Measurements from ENCODE around the gene GIGYF2. TPM values are rescaled to one million over a fixed set of nuclear protein-coding genes. Genes with fewer than 3 reads are reported as not detected.

Gene GIGYF2
- polyA plus RNA-seq, 1 experiment, result 34.6 TPM

- ChIA-PET CTCF (no interaction called here), POLR2A (no interaction called here)
These were observed 176.3 kb downstream of the GIGYF2 start for GRCh38 chr2:232873292-232873908.

GRCh38 chr2:232873909-232874641 lies 176.9 kb downstream of the GIGYF2 start:
- no peak for TF ChIP-seq CTCF (IDR thresholded peaks at IDR 0.05; ENCODE audit: low read depth, low read length)
- no peak for DNase-seq (ENCODE audit: low read depth, low spot score)
- Histone ChIP-seq H3K9me3 (ENCODE audit: control insufficient read depth, insufficient read depth, low read length) (no peaks in the 10 kb centered on the region), H3K27ac (ENCODE audit: low read depth, low read length) (no peak overlapping the region), H3K27me3 (ENCODE audit: control insufficient read depth, insufficient read depth, low read length) (peaks cover 3% of the 10 kb centered on the region), H3K4me3 (ENCODE audit: low read depth, low read length) (no peak overlapping the region)
- CTCF ChIA-PET, result no interaction called here
- POLR2A ChIA-PET, result no interaction called here

More at GRCh38 chr2:232873292-232873908, 176.3 kb downstream of the GIGYF2 start:
- Histone ChIP-seq H3K9me3 (ENCODE audit: control insufficient read depth, insufficient read depth, low read length) (no peaks in the 10 kb centered on the region), H3K27me3 (ENCODE audit: control insufficient read depth, insufficient read depth, low read length) (peaks cover 3% of the 10 kb centered on the region), H3K27ac (ENCODE audit: low read depth, low read length) (no peak overlapping the region), H3K4me3 (ENCODE audit: low read depth, low read length) (no peak overlapping the region)
- no peak for DNase-seq (ENCODE audit: low read depth, low spot score)
- TF ChIP-seq CTCF (IDR thresholded peaks at IDR 0.05; ENCODE audit: low read depth, low read length), result no peak

- ChIA-PET POLR2A (no interaction called here), CTCF (no interaction called here)
- H3K27ac ChIP-seq (ENCODE audit: low read depth, low read length), result no peak overlapping the region
- peaks cover 3% of the 10 kb centered on the region for H3K27me3 ChIP-seq (ENCODE audit: control insufficient read depth, insufficient read depth, low read length)
- no peak for DNase-seq (ENCODE audit: low read depth, low spot score)
- TF ChIP-seq CTCF (IDR thresholded peaks at IDR 0.05; ENCODE audit: low read depth, low read length), result no peak
- no peaks in the 10 kb centered on the region for H3K9me3 ChIP-seq (ENCODE audit: control insufficient read depth, insufficient read depth, low read length)
- H3K4me3 ChIP-seq (ENCODE audit: low read depth, low read length), result no peak overlapping the region
These were observed 177.6 kb downstream of the GIGYF2 start for GRCh38 chr2:232874677-232875223.

GRCh38 chr2:232875256-232876121 lies 178.4 kb downstream of the GIGYF2 start:
- ChIA-PET POLR2A (interaction anchor here (0.7 kb wide), 1 partner anchor 9 kb away, joined by 3 read pairs; no protein-coding TSS in a partner anchor), CTCF (no interaction called here)
- no peak for TF ChIP-seq CTCF (IDR thresholded peaks at IDR 0.05; ENCODE audit: low read depth, low read length)
- DNase-seq (ENCODE audit: low read depth, low spot score), result no peak
- Histone ChIP-seq H3K27me3 (ENCODE audit: control insufficient read depth, insufficient read depth, low read length) (peaks cover 3% of the 10 kb centered on the region), H3K9me3 (ENCODE audit: control insufficient read depth, insufficient read depth, low read length) (no peaks in the 10 kb centered on the region), H3K27ac (ENCODE audit: low read depth, low read length) (no peak overlapping the region), H3K4me3 (ENCODE audit: low read depth, low read length) (no peak overlapping the region)

All from AG04450 (cell line).